GM10847 (cell line): Measurements from ENCODE around the gene HOXA9.

Experiments used
- POLR2A ChIP-seq: IDR thresholded peaks from 2 replicates; pipeline ENCODE4 v1.6.1; 2011; ENCODE audit not compliant: insufficient read length; ENCODE audit errors: extremely low read depth

HOXA9 gene

DNA sequence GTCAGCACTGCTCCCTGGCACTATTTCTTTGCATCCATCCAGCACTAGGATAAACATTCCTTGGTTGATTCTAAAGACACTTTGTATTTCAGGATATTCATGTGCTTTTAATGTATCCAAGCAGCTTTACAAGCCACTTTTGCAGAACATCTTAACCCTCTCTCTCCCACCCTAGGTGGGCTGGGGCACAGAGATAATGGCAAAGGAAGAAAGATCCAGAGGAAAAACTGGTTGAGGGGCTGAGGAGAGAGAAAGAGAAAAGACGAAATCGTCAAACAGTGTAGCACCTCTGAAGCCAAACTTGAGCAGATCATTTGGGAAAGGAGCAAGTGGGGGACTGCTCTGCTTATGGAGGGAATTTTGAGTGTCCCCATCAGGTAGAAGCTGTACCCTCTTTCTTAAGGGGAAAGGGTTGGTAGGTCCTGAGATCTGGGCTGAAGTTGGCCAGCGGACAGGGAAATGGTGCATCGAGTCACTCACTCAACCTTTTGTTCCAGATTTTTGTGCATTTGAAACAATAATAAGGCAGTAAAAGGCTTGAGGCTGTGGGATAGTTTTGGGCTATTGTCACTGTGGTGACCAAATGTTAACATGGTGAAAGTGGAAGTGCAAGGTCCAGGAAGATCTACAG is 38.7 kb upstream of the HOXA9 start:
- no peak for TF ChIP-seq POLR2A

DNA sequence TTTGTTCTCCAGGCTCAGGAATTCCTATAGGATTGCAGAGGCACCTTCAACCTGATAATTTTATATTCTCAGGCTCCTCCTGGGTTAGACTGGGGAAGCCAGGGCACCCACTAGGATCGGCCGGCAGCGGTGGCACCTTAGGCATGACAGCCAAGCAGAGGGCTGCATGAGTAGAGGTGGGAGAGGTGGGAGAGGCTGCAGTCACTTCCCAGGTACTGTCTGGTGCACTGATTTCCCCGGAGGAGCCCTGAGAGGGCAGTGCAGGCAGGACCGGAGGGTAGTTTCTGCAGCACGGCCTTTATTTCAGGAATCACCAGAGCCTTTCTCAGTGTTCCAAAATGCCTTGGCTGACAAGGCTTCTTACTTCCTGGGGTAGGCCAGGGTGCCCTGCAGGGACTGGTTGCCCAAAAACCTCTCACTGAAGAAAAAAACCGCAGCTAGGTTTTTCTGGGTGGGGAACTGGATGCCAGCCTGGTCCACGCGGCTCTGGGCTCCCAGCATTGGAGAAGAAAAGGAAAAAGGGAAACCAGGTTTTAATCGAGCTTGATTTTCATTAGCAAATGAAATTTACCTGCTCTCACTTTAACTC is 38.1 kb upstream of the HOXA9 start:
- no peak for TF ChIP-seq POLR2A

DNA sequence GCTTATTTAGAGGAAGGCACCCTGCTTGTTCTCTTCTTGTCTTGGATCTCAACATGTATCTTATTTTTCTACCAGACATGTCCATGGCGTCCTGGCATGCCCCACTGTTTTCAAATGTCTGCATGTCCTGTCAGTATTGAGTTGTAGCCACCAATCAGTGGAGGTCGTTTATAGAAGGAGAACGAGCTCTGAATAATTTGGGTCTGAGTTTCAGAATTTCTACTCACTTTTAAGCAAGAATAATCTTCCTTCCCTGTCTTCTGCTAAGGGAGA is 37.5 kb upstream of the HOXA9 start:
- TF ChIP-seq POLR2A = no peak

DNA sequence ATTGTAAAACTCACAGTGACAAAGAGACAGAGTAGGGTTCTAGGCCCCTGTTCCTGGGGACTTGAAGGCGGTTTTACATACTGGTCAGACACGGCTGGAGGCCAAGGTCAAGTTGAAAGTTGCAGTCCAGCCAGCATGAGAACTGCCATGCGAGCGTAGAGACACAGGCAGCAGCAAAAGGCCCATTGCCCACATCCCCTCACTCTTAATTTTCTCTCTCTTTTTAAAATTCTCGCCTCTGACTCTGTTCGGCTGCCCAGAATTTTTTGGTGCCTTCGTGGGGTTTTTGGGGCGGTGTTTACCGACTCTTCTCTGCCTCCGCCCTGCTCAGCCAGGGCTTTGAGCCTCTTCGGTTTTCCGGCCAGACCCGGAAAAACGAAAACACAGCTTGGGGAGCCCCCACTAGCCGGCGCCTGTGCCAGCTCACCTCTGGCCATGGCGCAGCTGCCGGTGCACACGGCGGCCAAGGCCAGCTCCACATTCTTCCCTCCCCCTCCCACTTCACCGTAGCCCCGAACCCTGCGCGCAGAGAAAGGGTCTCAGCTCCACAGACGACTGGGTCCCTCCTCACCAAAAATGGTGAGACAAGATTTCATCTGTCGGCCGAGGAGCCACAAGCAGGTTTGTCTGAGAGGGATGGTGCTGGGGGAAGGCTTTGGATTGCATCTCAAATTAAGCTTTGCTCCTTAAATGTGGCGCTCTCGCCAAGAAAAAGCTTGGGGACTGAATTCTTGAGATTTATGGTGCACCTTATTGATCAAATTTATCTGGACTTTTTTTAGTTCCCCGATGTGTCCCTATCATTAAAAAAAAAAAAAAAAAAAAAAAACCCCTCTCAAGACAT is 36.9 kb upstream of the HOXA9 start:
- no peak for TF ChIP-seq POLR2A

DNA sequence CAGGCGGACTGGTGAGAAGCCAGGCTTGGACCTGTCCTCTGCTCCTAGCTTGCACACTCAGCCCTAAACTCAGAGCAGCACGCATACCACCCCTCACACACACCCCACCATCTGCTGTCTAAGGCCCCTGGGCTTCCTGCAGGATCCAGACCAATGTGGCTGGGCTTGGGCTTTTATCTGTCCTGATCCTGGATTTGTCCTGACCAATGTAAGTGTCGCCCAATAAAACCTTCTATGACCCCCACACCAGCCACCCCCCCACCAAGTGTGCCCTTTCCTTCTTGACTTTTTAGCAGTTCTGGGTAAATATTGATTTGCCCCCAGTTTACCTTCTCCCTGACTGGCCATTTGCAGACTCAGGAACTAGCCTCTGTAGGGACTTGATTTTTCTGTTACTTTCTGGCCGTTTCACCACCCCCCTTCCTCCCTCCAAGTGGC is 36.3 kb upstream of the HOXA9 start:
- no peak for TF ChIP-seq POLR2A

DNA sequence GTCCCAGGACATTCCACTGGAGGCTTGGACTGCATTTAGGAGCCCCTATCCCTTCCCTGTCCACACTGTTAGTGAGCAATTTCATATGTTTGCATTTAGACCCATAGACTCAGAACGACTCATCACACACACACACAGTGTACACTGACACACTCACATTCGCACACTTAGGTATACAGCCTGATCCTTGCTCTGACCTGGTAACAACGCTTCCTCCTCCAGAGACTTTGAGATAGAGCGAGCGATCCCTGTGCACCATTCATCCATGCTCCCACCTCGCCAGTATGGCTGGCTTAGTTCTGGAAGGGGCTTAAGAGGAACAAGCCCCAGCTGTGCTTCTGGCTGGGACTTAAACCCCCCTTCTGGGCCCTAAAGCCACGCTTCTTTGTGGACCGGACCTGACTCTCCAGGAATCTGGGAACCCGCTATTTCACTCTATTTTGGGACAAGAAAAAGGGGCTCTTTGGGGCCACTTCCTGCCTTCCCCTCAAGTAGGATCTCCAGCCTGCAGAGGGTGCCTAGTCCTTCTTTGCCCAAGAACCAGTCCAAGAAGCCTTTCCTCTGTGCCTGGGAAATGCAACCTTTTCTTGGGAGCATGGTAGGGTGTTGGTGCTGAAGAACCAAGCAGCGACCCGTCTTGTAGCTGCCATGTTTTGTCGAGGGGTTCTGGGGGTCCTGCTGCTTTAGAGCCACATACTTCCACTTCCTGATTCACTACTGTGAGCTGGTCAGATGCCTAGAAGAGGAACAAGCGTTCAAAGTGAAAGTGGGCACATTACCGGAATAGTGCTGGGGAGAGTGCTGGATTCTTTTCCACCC is 35.6 kb upstream of the HOXA9 start:
- no peak for TF ChIP-seq POLR2A

DNA sequence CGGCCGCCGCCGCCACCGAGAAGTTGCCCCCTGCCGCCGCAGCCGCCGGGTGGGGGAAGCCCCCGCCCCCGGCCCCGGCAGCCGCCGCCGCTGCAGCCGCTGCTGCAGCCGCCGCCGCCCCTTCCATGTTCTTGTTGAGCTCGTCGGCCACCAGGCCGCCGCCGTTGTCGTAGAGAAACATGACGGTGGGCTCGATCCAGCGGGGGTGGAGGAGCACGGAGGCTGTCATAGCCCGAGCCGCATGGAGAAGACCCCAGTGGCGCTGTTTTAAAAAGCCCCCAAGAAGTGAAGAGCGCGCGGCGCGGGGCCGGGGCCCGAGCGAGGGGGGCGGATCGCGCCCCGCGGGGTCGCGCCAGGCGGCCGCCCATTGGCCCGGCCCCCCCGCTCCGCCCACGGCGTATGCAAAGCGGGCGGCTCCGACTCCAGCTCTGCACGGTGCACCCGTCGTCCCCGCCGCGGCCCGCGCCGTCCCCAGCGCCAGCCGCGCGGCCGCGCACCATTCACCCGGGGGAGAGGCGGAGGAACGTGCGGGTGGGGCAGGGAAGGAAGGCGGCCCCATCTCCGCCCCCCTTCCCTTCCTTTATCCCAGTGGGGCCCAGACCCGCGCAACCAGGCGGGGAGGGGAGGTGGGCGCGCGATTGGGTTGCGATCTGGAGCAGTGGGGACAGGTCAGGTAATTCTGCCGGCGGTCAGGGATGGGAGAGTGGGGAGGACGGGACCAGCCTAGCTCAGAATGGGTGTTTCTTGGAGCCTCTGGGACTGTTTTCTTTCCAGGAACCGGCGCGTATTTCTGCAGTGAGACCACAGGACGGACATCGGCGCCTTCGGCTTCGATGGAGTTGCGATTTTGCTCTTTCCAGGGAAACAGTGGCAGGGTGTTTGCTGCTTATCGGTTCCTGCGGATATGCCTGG is 34.8 kb upstream of the HOXA9 start, which contains the start of gene HOXA13:
HOXA13 (minus strand) TSS at position 243 of the 912 bp plus-strand sequence; CDS start at position 229, 14 bp downstream.
- TF ChIP-seq POLR2A = no peak

DNA sequence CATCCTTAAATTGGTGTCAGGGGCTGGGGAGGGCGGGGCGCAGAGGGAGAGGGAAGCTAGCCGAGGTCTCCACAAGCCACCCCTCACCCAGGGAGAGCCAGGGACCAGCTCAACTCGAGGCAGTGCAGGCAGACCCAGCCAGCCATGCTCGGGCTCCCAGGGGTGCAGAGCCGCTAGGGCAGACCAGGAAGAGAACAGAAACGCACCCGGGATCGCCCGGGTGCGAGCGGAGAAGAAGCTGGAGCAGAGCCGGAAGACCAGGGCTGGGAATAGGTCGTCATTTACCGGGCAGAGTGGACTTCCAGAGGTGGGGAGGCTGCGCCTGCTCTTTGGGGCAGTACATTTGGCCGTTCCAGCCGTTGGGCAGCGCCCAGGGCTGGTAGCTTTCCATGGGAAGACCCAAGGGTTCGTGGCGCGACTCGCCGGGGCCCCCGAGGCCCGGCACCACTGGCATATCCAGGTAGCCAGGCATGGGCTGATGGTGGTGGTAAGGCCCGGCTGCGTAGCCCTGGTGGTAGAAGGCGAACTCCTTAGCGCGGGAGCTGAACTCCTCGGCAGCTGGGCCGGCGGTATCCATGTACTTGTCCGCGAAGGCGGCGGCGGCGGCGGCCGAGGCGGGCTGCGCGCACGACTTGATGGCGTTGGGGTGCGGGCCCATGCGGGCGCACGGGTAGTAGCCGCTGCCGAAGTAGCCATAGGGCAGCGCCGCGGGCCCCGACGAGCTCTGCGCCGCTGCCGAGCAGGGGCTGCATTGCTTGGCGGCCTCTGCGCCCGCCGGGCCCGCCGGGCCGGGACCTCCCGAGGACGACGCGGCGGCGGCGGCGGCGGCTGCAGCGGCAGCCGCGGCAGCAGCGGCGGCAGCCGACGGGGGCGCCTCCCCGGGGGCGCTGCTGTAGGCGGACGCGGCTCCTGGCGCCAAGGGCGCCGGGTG is 33.8 kb upstream of the HOXA9 start:
- TF ChIP-seq POLR2A = no peak

DNA sequence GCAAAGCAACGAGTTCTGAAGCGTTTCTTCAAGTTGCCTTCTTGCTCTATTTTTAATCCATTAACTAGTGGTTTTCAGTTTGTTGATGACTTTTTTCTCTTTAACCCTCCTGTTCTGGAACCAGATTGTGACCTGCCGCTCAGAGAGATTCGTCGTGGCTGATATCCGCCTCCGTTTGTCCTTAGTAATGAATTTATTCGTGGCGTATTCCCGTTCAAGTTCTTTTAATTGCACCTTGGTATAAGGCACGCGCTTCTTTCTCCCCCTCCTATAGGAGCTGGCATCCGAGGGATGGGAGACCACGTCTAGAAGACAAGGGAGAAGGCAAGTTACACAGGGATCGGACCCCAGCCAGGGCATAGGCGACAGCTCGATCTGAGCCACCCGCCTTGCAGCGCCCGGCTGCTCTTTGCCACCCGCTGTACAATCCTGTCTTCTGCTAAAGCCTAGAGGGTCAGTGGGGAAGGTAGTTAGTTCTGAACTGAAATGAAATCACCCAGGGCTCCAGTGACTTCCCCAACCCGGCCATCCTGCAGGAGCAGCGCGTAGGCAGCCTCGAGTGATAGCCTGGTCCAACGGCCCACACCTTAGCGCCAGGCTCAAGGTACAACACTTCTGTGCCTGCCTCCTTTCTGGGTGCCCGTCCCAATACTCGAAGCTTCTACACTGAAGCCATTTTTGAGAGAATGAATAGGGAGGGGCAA is 33.0 kb upstream of the HOXA9 start:
- no peak for TF ChIP-seq POLR2A

DNA sequence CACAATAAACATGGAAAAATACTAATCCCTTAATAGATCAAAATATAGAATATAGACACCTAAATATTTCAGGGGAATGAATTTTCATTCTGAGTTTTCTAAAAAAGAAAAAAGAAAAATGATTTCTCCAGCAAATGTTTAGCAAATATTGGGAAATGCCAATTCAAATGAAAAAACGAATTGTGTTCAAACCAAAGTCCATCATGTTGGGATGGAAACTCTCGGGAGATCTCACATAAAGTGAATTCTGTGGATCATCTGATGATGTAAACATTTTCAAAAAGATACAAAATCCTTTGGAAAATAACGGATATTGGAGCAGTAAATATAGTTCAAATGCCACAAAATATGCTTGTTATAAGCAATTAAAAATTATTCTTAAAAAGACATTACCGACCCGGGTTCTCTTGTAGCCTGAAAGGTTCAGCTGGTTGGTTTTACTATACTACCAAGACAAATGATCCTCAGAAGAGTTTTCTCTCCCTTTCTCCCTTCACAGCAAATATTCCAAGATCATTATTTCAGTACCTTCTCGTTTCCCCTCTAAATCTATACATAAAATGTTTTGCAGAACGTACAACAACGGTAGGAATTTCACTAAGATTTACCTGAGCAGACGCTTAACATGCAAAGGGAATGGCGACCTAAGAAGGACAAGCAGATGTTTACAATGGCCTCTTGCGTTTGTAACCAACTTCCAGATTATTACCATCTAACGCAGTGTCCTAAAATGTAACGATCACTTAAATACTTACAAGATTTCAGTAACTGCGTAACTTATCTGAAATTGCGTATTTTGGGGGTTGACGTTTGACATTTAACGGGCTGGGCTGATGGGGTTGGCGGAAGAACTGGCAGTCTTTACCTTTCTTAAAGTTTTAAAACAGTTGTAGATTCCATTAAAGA is 32.1 kb upstream of the HOXA9 start:
- TF ChIP-seq POLR2A = no peak

DNA sequence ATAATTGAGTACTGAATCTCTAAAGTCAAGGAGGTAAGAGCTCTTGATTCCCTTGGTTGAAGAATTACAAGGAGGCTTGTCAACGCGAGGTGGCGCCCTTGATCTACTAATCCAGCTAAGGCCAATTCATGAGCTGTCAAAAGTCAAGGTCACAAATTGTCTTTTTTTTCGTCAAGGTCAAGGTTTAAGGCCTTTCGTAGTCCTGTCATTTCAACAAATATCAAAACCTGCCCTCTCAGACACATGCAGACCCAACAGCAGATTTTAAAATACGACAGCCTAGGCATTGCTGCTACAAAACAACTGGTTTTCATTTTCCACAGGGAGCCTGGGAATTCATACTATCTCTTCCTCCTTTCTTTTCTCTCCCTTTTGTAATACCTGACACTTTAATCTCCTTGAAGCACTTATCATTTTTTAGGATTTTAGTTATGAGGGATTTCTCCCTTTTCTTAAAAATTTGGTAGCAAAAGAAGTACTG is 31.0 kb upstream of the HOXA9 start:
- TF ChIP-seq POLR2A = no peak
